Mucosa of descending colon (tissue), 3 donors: Measurements from ENCODE around the gene FBP1. TPM values are rescaled to one million over a fixed set of nuclear protein-coding genes. Genes with fewer than 3 reads are reported as not detected.

Experiments used
- ATAC-seq: fragments of 200-7000 bp; cut with Tn5 transposase; one replicate; pipeline ENCODE4 v1.9.1; 2020; ENCODE audit warnings: mild to moderate bottlenecking, moderate library complexity
- DNase-seq, 3 donors: peaks; one replicate each; pipeline ENCODE4 v3.0.0-alpha.2; 2020
- H3K36me3 ChIP-seq: fragments of 200-600 bp; one replicate; pipeline ENCODE4 v1.8.0; 2021; ENCODE audit warnings: low read depth, mild to moderate bottlenecking
- H3K4me1 ChIP-seq: fragments of 200-600 bp; one replicate; pipeline ENCODE4 v1.8.0; 2021; ENCODE audit warnings: low read depth, mild to moderate bottlenecking
- H3K4me3 ChIP-seq: fragments of 200-600 bp; one replicate; pipeline ENCODE4 v1.8.0; 2021; ENCODE audit warnings: mild to moderate bottlenecking
- H3K9me3 ChIP-seq: fragments of 200-600 bp; one replicate; pipeline ENCODE4 v1.8.0; 2021; ENCODE audit warnings: mild to moderate bottlenecking
- intact Hi-C, 2 donors: fragments of 100-400 bp; cut with DNase I in 1 of 2; cut with micrococcal nuclease in 1 of 2; formaldehyde crosslinking; loops; one replicate each; pipeline versions ENCODE4 v1.11.0 to v1.11.1; 2022; cut with DNase I, micrococcal nuclease
- total RNA-seq, 3 donors: library from RNA; stranded (reverse); fragmentation: NEBNext Ultra II Directional in 2 of 3; extraction: Animal tissue kit (Norgen Biotek cat#: 25700) in 2 of 3; gene quantifications; one replicate each; pipeline versions ENCODE4 v1.2.1 to v1.2.4, GENCODE V29; 2021 to 2023
- TF ChIP-seq, protein P1 (sequence below): fragments of 200-600 bp; IDR thresholded peaks from one replicate; pipeline ENCODE4 v1.8.0; 2022; ENCODE audit warnings: antibody characterized with exemption, mild to moderate bottlenecking
- donor health status: DM: no; HTN: no; CAD: no; lungs with moderate emphysema.
- donor health status: DM: no; HTN: no; CAD: no.
- donor health status: DM: no; HTN: yes; CAD: no.

The FBP1 gene
- total RNA-seq, 3 donors from 2014 or later, result 17.6 to 52.4 (median 48.6) TPM

DNA sequence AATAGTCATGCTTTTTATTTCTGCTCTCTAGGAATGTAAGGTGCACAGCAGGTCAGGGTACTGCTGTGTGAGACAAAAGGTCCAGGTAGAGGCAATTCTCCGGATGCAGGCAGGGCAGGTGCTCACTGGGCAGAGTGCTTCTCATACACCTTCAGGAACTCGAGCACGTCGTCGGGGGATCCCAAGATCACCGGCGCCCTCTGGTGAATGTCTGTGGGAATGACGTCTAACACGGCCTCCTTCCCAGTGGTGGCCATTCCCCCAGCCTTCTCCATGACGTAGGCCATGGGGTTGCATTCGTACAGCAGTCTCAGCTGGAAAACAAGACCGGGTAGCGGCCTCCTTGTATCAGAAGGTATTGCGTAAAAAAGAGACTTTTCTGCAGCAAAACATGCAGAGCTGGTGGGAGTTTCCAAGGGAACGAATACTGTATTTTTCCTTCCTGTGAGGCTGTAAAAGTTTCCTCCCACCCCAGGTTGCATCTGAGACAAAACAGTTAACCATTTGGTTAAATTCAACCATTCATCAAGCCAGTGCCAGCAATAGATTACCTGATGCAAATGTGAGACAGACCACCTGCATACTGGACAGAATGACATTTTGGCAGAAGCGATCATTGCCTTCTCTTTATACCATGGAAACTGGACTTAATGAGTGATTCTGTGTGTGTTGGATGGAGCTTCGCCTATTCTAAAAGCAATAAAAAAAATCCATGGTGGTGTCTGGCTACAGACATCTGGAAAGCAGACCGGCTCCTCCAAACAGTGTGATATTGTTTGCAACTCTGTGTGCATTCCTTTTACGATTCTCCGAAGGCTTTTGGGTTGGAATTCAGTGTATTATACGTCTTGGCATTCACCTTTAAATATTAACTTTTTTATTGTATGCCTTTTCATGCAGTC, 35.8 kb downstream of the FBP1 start:
- ATAC-seq (peak; percentile 66), DNase-seq (peak; percentile 81 to 96 (median 89))
- TF ChIP-seq, protein P1, sequence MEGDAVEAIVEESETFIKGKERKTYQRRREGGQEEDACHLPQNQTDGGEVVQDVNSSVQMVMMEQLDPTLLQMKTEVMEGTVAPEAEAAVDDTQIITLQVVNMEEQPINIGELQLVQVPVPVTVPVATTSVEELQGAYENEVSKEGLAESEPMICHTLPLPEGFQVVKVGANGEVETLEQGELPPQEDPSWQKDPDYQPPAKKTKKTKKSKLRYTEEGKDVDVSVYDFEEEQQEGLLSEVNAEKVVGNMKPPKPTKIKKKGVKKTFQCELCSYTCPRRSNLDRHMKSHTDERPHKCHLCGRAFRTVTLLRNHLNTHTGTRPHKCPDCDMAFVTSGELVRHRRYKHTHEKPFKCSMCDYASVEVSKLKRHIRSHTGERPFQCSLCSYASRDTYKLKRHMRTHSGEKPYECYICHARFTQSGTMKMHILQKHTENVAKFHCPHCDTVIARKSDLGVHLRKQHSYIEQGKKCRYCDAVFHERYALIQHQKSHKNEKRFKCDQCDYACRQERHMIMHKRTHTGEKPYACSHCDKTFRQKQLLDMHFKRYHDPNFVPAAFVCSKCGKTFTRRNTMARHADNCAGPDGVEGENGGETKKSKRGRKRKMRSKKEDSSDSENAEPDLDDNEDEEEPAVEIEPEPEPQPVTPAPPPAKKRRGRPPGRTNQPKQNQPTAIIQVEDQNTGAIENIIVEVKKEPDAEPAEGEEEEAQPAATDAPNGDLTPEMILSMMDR, result peak; percentile 30
- H3K4me1 ChIP-seq, result peaks cover 54% of the 10 kb centered on the region
- intact Hi-C loops, result no loop called here
- no peak overlapping the region for H3K4me3 ChIP-seq
- no peaks in the 10 kb centered on the region for H3K36me3 ChIP-seq
- H3K9me3 ChIP-seq, result no peaks in the 10 kb centered on the region

DNA sequence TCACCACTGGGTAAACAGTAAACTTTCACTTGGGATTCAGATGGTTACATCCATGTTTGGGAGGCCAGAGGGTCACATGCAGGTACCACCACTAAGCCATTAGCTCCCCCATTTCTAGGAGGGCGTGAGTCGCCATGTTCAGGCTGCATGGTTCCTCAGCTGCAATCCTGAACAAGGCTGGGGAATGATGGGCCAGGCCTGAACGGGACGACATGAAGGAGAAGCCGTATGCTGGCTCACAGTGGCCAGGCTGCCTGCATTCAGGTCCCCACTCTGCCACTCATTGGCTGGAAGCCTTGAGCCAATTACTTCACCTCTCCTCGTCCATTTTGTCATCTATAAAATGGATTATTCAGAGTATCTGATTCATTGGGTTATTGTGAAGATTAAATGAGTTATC, 36.7 kb downstream of the FBP1 start:
- H3K4me3 ChIP-seq, result no peak overlapping the region
- DNase-seq (no peak), ATAC-seq (no peak)
- intact Hi-C loops, result no loop called here
- H3K9me3 ChIP-seq, result no peaks in the 10 kb centered on the region
- H3K4me1 ChIP-seq, result peaks cover 50% of the 10 kb centered on the region
- TF ChIP-seq, protein P1, result no peak
- no peaks in the 10 kb centered on the region for H3K36me3 ChIP-seq

DNA sequence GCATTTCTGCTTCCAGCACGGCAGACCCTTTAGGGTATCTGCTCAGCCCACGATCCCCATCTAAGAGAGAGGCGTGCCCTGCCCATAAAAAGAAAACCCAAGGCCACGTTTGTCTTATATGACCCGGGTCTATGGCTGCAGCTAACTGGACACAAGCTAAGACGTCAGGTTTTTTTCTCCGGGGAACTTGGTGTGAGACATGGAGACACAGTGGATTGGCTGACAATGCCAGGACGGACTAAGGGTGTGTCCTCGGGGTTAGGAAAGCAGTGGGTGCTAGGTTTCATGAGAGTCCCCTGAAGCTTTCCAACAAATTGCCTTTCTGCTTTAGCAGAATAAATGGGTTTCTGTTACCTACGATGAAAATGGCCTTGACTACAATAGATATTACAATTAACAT, 38.6 kb downstream of the FBP1 start:
- Histone ChIP-seq H3K4me3 (no peak overlapping the region), H3K9me3 (no peaks in the 10 kb centered on the region), H3K36me3 (no peaks in the 10 kb centered on the region), H3K4me1 (peaks cover 33% of the 10 kb centered on the region)
- intact Hi-C loops, result no loop called here
- TF ChIP-seq, protein P1, result no peak
- no peak for DNase-seq
- ATAC-seq, result peak; percentile 3

DNA sequence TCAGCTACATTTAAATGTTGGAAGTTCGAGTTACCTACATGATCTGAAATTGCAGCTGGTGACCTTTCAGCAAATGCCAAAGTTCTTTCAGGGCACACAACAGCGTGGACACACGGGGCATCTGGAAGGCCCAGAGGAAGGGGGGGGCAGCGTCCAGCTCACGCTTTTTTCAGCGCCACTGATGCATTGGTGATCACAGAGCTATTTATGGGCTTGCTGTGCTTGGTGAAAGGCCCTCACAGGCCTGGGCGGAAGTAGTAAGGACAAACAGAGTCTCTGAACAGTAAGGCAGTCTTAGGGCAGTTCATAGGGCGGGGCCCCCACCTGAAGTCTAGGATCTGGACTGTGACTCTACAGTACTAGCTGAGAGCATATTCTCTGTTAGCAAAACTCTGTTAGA, 39.1 kb downstream of the FBP1 start:
- peaks cover 32% of the 10 kb centered on the region for H3K4me1 ChIP-seq
- ATAC-seq (peak; percentile 88), DNase-seq (peak; percentile 62 to 76 (median 72))
- TF ChIP-seq, protein P1, result no peak
- no peaks in the 10 kb centered on the region for H3K36me3 ChIP-seq
- intact Hi-C loops, result no loop called here
- no peaks in the 10 kb centered on the region for H3K9me3 ChIP-seq
- no peak overlapping the region for H3K4me3 ChIP-seq

DNA sequence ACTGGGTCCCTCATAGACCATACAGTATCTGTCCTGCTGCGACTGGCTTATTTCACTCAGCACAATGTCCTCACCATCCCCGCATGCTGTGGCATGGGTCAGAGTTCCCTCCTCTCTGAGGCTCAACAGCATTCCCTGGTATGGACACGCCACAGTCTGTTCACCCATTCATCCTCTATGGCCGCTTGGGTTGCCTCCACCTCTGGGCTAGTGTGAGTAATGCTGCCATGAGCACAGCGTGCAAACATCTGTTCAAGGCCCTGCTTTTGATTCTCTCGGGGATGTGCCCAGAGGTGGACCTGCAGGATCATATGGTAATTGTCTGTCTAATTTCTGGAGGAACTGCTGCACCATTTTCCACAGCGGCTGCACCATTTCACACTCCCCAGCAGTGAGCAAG, 40.2 kb downstream of the FBP1 start:
- H3K4me1 ChIP-seq, result peaks cover 21% of the 10 kb centered on the region
- TF ChIP-seq, protein P1, result no peak
- no peaks in the 10 kb centered on the region for H3K9me3 ChIP-seq
- ATAC-seq (no peak), DNase-seq (no peak)
- H3K4me3 ChIP-seq, result no peak overlapping the region
- intact Hi-C loops, result no loop called here
- H3K36me3 ChIP-seq, result no peaks in the 10 kb centered on the region
